HG03378 (cell line): ENCODE measurements around the gene CHRNA4.
"Not testable (repeated sequence)": the region's sequence is repeated elsewhere in the genome, so short reads cannot be mapped to it uniquely, and the experiment has no call there.

Experiments used
- ATAC-seq: cut with Tn5 transposase; IDR thresholded peaks from one replicate; pipeline ENCODE4 v1.9.1; 2021; ENCODE audit warnings: mild to moderate bottlenecking, moderate library complexity; ENCODE audit not compliant: unreplicated experiment

The CHRNA4 gene

GRCh38 chr20:63311186-63311832 lies 49.8 kb downstream of the CHRNA4 start:
- ATAC-seq: no peak

GRCh38 chr20:63310265-63310991 lies 50.7 kb downstream of the CHRNA4 start:
- no peak for ATAC-seq

DNA sequence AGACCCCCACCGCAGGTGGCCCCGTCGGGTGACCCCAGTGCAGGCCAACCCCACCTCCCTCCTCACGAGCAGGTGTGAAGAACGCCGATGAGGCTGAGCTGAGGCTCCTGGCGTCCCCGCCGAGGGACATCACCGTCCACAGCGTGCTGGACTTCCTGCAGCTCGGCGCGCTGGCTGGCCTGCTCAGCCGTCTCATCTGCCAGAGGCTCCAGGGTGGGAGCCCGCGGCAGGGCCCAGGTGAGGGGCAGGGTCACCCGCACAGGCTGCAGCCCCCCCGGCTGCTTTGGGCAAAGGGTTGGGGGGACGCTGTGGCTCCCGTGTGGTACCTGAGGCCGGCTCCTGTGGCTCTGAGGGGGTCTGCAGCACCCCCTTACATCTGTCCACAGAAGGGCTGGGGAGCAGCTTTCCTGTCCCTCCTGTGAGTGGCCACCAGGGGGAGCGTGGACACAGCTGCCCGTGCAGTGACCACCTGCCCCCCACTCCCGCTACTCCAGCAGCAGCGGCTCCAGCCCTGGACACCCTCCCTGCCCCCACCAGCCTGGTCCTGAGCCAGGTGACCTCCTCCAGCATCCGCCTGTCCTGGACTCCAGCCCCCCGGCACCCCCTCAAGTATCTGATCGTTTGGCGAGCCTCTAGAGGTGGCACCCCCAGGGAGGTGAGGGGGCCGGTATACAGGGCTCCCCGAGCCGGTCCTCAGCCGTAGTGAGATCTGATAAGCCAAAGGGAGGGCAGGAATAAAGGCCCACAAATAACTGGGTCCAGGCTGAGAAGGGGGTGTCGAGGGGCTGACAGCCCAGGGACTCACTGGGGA lies 51.7 kb downstream of the CHRNA4 start:
- ATAC-seq: no peak

DNA sequence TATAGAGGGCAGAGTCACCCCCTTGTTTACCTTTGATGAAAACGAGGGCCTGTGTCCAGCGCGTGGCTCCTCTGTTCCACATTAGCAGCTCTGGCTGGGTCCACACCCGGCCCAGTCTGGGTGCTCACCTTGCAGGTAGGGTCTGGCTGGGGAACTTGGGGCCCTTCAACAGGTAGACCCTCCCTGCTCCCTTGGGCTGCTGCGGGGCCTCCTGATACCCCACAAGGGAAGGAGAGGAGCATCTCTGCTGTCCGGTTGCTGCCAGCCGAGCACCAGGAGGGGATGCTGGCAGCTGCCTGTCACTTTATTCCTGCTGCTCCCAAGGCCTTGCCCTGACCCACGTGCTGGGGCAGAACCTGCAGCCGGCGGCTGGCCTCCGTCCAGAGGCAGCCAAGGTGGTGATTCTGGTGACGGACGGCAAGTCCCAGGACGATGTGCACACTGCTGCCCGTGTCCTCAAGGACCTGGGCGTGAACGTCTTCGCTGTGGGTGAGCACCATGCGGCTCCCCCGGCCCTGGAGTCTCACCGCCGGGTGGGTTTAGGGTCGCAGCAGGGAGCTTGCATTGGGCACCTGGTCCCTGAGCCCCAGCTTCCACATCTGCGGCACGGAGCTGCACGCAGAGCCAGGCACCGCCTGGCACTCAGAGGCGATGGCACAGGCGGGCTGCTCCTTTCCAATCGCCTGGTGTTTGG lies 52.8 kb downstream of the CHRNA4 start:
- ATAC-seq: no peak

DNA sequence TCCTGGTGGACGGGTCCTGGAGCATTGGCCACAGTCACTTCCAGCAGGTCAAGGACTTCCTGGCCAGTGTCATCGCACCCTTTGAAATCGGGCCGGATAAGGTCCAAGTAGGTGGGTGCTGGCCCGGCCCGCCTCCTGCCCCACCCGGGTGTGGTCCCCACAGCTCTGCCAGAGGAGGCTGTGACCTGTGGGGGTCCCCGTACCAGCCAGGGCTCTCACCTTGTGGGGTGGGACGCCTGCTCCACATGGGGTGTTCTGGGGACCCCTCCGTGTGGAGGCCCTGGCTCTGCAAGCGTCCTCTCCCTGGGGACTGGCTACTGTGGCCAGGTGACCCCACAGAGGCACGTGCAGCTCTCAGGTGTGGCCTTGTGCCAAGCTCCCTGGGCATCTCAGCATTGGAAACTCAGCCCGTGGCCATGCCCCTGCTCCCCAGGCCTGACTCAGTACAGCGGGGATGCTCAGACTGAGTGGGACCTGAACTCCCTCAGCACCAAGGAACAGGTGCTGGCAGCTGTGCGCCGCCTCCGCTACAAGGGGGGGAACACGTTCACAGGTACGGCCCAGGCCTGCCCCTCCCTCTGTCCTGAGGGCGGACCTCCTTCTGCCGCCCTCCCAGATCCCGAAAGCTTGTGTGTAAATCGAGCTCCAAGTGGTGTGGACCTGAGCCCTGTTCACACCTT lies 53.5 kb downstream of the CHRNA4 start:
- ATAC-seq: no peak

DNA sequence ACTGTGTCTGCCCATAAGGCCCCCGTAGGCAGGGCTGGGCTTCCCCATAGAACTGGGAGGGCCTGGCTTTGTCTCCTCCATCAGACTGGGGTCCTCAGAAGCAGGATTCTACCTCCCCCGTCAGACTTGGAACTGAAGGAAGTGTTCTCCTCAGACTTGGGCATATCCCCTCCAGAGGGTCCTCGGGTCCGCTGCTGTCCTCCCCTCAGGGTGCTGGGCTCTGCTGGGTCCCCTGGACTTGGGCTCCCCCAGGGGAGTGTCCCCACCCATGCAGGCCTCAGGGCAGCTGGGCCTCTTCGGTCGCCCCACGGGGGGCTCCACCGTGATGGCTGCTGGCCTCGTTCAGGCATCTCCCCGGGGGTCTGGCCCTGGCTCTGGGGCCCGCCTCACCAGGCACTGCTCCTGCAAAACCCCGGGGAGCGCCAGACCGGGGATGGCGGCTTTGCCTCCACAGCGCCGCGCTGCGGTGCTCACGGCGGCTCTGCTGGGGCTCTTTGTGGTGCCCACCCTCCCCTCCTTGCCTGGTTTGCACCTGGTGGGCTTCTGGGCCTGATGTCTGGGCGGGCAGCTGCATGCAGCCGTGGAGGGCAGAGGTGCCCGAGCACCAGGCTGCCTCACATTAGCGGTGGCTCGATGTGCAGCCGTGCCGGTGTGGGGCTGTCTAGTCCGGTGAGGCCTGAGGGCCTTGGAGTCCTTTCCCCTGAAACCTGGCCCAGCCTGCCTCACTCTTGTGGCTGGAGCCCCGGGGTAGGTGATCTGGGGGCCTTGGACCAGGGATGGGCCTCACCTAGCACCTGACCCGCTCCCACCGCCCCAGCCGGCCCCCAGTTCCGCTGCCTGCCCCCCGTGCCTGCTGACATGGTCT lies 54.2 kb downstream of the CHRNA4 start:
- ATAC-seq: no peak

DNA sequence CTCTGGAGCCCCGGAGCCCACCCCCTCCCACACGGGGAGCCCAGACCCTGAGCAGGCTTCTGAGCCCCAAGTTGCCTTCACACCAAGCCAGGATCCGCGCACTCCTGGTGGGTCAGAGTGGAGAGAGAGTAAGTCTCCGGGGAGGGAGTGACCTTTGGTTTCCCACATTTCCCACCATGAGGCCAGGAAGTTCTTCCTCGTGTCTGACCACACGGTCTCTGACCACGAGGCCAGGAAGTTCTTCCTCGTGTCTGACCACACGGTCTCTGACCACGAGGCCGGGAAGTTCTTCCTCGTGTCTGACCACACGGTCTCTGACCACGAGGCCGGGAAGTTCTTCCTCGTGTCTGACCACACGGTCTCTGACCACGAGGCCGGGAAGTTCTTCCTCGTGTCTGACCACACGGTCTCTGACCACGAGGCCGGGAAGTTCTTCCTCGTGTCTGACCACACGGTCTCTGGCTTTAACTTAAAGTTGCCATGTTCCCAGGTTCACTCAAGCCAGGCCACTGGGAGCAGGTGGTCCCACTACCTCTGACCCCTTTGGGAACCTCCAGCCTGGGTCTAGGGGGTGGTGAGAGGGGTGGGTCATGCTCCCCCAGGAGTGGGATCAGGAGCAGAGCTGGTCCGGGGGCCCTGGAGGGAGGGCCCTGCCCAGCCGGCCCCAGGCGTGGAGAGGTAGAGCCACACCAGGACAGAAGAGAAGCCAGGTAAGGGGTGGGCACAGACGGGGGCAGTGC lies 55.0 kb downstream of the CHRNA4 start:
- not testable (repeated sequence) for ATAC-seq

- no peak for ATAC-seq
These were observed 55.8 kb downstream of the CHRNA4 start for GRCh38 chr20:63305393-63305792.

- no peak for ATAC-seq
These were observed 58.0 kb downstream of the CHRNA4 start for GRCh38 chr20:63303095-63303666.

- ATAC-seq: no peak
These were observed 59.5 kb downstream of the CHRNA4 start for GRCh38 chr20:63301671-63302070.

DNA sequence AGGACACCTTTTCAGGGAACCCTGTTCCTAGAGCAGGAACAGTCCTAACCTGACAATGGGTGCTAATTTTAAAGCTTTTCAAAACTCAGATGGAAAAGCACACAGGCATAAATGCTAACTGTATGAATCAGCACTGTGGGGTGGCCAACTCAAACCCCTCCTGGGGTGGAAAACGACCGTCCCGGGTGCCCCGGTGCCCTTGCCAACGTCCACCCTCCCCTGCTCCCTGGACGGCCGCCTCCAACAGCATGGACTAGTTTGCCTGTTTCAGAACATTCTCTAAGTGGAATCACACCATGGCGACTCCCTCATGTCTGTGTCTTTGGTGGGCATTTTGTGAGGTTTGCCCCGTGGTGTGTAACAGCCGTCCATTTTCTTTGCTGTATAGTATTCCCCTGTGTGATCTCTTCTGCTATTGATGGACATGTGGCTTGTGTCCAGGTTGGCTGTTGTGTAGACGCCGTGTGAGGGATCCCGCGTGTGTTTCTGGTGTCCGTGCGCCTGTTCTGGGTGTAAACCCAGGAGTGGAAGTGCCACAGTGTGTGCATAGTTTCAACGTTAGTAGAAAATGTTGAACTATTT lies 62.3 kb downstream of the CHRNA4 start:
- no peak for ATAC-seq

DNA sequence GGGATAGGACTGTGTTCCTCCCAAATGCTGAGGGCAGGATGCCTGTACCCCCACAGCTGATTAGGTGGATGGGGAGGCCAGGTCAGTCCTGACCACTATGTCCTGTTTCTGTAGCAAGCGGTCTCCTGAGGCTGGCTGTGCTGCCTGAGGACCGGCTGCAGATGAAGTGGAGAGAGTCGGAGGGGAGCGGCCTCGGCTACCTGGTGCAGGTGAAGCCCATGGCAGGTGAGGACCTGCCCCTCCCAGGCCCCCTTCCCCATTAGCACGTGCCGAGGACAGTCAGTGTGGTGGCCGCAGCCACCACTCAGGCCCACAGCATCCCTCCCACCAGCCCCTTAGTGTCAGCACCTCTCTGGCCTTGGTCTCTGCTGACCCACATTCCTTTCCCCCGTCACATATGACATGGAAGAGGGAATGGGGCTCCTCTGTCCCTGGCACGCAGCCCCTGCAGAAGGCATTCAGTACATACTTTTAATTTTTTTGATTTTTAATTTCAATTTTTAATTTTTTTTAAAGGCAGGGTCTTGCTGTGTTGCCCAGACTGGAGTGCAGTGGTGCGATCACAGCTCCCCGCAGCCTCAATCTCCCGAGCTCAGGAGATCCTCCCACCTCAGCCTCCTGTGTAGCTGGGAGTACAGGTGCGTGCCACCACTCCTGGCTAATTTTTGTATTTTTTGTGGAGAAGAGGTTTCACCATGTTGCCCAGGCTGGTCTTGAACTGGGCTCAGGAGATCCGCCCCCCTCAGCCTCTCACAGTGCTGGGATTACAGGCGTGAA lies 63.2 kb downstream of the CHRNA4 start:
- ATAC-seq: no peak

GRCh38 chr20:63297371-63297781 lies 63.8 kb downstream of the CHRNA4 start:
- no peak for ATAC-seq

- no peak for ATAC-seq
These were observed 64.4 kb downstream of the CHRNA4 start for GRCh38 chr20:63296531-63297299.

- no peak for ATAC-seq
These were observed 65.3 kb downstream of the CHRNA4 start for GRCh38 chr20:63295846-63296245.

DNA sequence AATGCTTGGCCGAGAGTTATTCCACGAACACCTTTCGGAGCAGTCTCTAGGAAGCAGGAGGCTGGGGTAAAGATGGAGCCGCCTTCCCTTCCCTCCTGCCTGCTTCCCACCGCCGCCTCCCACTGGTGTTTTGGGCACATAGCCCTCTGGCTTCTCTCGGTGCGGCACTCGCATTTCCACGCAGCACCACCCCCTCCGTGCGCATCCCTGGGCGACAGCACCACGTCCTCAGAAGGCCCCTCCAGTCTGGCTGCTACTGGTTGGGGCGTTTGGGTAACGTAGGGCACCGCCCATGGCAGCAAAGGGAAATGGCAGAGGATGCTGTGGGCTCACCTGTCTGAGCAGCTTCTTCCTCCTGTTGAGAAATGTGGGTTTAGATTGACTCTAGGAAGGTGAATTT lies 65.7 kb downstream of the CHRNA4 start:
- no peak for ATAC-seq

DNA sequence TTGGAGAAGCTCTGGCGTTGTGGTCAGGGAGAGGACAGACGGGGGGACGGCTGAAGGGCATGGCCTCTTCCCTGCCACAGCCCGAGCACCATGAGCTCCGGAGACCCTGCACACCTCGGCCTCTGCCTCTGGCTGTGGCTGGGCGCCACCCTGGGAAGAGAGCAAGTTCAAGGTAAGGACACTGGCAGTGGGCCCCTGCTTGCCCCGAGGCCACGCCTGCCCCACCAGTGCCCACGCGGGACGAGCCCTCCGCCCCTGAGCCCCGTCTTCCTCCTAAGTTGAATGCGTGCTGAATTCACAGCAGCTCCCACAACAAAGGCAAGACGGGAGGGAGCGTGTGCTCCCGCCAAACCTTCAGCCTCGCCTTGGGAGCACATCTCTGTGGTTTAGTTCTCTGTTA lies 66.1 kb downstream of the CHRNA4 start:
- no peak for ATAC-seq
